C4-2B (cell line): Measurements from ENCODE around the gene C9.

Experiments used
- CTCF ChIP-seq: fragments of 450-650 bp; conservative IDR thresholded peaks from 2 replicates; pipeline ENCODE4 v1.5.1; 2017; ENCODE audit warnings: mild to moderate bottlenecking
- ZFX ChIP-seq: fragments of 450-650 bp; IDR thresholded peaks from 2 replicates; pipeline ENCODE4 v1.6.1; 2017

- TF ChIP-seq ZFX (no peak), CTCF (no peak)
Measured at GRCh38 chr5:39254671-39255070, 109.6 kb downstream of the C9 start.
